Regular cardiac myocyte (primary cell): ENCODE results near the gene NID2. TPM values are rescaled to one million over a fixed set of nuclear protein-coding genes. Genes with fewer than 3 reads are reported as not detected.

Experiments used
- total RNA-seq: library from RNA; depleted of rRNA; stranded (reverse); fragments of >200 nt; gene quantifications from 2 replicates; pipeline ENCODE4 v1.2.3, GENCODE V29; 2014

Gene NID2
- total RNA-seq = 216 and 282 TPM in 2 replicates

GRCh38 chr14:52068615-52069306, at the start of gene NID2:
Gene NID2 (minus strand): TSS chr14:52069059. CDS start chr14:52068994, 65 bp downstream.

GRCh38 chr14:51989293-51990234, 79.3 kb downstream of the NID2 start, which contains the start of gene RTRAF:
Gene RTRAF (plus strand): TSS chr14:51989546. CDS start chr14:51989640, 94 bp downstream.

Other genes starting within 250 kb of the NID2 start
- 7.7 and 22.6 TPM in 2 replicates for gene GNG2, start 208.4 kb downstream of the NID2 start, total RNA-seq
- 57.8 and 86.5 TPM in 2 replicates for gene RTRAF, start 79.5 kb downstream of the NID2 start, total RNA-seq
- gene PTGDR, start 198.6 kb upstream of the NID2 start, total RNA-seq = 0.58 and 0.85 TPM in 2 replicates
- 2.8 and 5.2 TPM in 2 replicates for gene PTGER2, start 245.3 kb upstream of the NID2 start, total RNA-seq